Astrocyte (in vitro differentiated cells and primary cell): Measurements from ENCODE around the gene TMEM238.

Experiments used
- CTCF ChIP-seq: IDR thresholded peaks from 2 replicates; pipeline ENCODE4 v1.5.1; 2011; ENCODE audit warnings: low read depth, mild to moderate bottlenecking, inconsistent platforms, low read length, moderate library complexity; ENCODE audit not compliant: insufficient read depth
- EZH2 ChIP-seq: IDR thresholded peaks from 2 replicates; pipeline ENCODE4 v1.6.1; 2012; ENCODE audit warnings: mild to moderate bottlenecking, low read length, inconsistent platforms; ENCODE audit not compliant: insufficient read depth

GRCh38 chr19:55384131-55384919, at the start of gene TMEM238:
- no peak for TF ChIP-seq CTCF
- TF ChIP-seq EZH2 = no peak
